Measurements from ENCODE around the gene CBFB.
A peak's percentile ranks its signal among the peaks of the same experiment; 100 is the strongest.
"Not testable (repeated sequence)": the region's sequence is repeated elsewhere in the genome, so short reads cannot be mapped to it uniquely, and the experiment has no call there.

The CBFB gene

GRCh38 chr16:67028696-67029253, at the start of gene CBFB:
CBFB (plus strand) TSS chr16:67029149; CDS start chr16:67029408, 259 bp downstream.
- DNase-seq = peak; percentile 77

GRCh38 chr16:66983033-66983432, 45.9 kb upstream of the CBFB start:
- DNase-seq = no peak

GRCh38 chr16:66984892-66985311, 44.0 kb upstream of the CBFB start:
- no peak for DNase-seq

GRCh38 chr16:66986559-66986958, 42.4 kb upstream of the CBFB start:
- DNase-seq = no peak

- no peak for DNase-seq
Measured at GRCh38 chr16:66988197-66988788, 40.7 kb upstream of the CBFB start, which contains the start of gene CES4A. CES4A (plus strand) TSS chr16:66988589; CDS start chr16:66988773, 184 bp downstream.

GRCh38 chr16:66991545-66992077, 37.3 kb upstream of the CBFB start:
- DNase-seq = no peak

- not testable (repeated sequence) for DNase-seq
Measured at GRCh38 chr16:66993558-66993957, 35.4 kb upstream of the CBFB start.

GRCh38 chr16:66996324-66996982, 32.5 kb upstream of the CBFB start:
- DNase-seq = no peak

GRCh38 chr16:66996983-66997358, 32.0 kb upstream of the CBFB start:
- no peak for DNase-seq

GRCh38 chr16:67000384-67001351, 28.3 kb upstream of the CBFB start:
- DNase-seq = no peak

GRCh38 chr16:67001726-67002125, 27.2 kb upstream of the CBFB start:
- no peak for DNase-seq

- no peak for DNase-seq
Measured at GRCh38 chr16:67006930-67007658, 21.9 kb upstream of the CBFB start.

- DNase-seq = no peak
Measured at GRCh38 chr16:67009158-67009557, 19.8 kb upstream of the CBFB start.

GRCh38 chr16:67011274-67011673, 17.7 kb upstream of the CBFB start:
- DNase-seq = no peak

- DNase-seq = no peak
Measured at GRCh38 chr16:67013233-67013822, 15.6 kb upstream of the CBFB start.

- DNase-seq = peak; percentile 24
Measured at GRCh38 chr16:67013823-67014633, 14.9 kb upstream of the CBFB start.

- no peak for DNase-seq
Measured at GRCh38 chr16:67014634-67015312, 14.2 kb upstream of the CBFB start.

GRCh38 chr16:67015313-67015731, 13.6 kb upstream of the CBFB start:
- no peak for DNase-seq

GRCh38 chr16:67016143-67016542, 12.8 kb upstream of the CBFB start:
- DNase-seq = no peak

All from GF-D8 (cell line).